Non-pigmented ciliary epithelial cell (primary cell): ENCODE measurements around the gene SCN1A.
"Not testable (repeated sequence)": the region's sequence is repeated elsewhere in the genome, so short reads cannot be mapped to it uniquely, and the experiment has no call there.

ENCODE experiments used
- DNase-seq: peaks from one replicate; pipeline ENCODE4 v3.0.0-alpha.2; 2010; ENCODE audit warnings: low read depth

SCN1A gene

GRCh38 chr2:166127217-166128155 lies at the start of gene SCN1A:
Gene SCN1A, minus strand, starts transcription at chr2:166128020. Its CDS starts 54,399 bp downstream, at chr2:166073621.
- no peak for DNase-seq

GRCh38 chr2:166173263-166173662 lies 45.4 kb upstream of the SCN1A start:
- DNase-seq, result no peak

GRCh38 chr2:166171216-166171615 lies 43.4 kb upstream of the SCN1A start:
- no peak for DNase-seq

GRCh38 chr2:166170356-166170755 lies 42.5 kb upstream of the SCN1A start:
- DNase-seq, result peak; percentile 54

- no peak for DNase-seq
Observed at GRCh38 chr2:166167449-166167848, 39.6 kb upstream of the SCN1A start.

- DNase-seq, result no peak
Observed at GRCh38 chr2:166163775-166164174, 36.0 kb upstream of the SCN1A start.

GRCh38 chr2:166158546-166158945 lies 30.7 kb upstream of the SCN1A start:
- no peak for DNase-seq

GRCh38 chr2:166157578-166157977 lies 29.8 kb upstream of the SCN1A start:
- no peak for DNase-seq

GRCh38 chr2:166156985-166157490 lies 29.2 kb upstream of the SCN1A start:
- no peak for DNase-seq

GRCh38 chr2:166155589-166155988 lies 27.8 kb upstream of the SCN1A start:
- DNase-seq, result no peak

- no peak for DNase-seq
Observed at GRCh38 chr2:166154685-166155338, 27.0 kb upstream of the SCN1A start.

GRCh38 chr2:166152064-166152463 lies 24.2 kb upstream of the SCN1A start:
- DNase-seq, result no peak

- DNase-seq, result no peak
Observed at GRCh38 chr2:166148500-166149400, 20.9 kb upstream of the SCN1A start.

GRCh38 chr2:166147883-166148282 lies 20.1 kb upstream of the SCN1A start:
- DNase-seq, result no peak

GRCh38 chr2:166144071-166144470 lies 16.3 kb upstream of the SCN1A start:
- DNase-seq, result no peak

- no peak for DNase-seq
Observed at GRCh38 chr2:166140932-166141331, 13.1 kb upstream of the SCN1A start.

- DNase-seq, result no peak
Observed at GRCh38 chr2:166140475-166140874, 12.7 kb upstream of the SCN1A start.

- DNase-seq, result not testable (repeated sequence)
Observed at GRCh38 chr2:166139479-166139878, 11.7 kb upstream of the SCN1A start.

- no peak for DNase-seq
Observed at GRCh38 chr2:166138667-166139066, 10.8 kb upstream of the SCN1A start.

- no peak for DNase-seq
Observed at GRCh38 chr2:166138144-166138543, 10.3 kb upstream of the SCN1A start.

- no peak for DNase-seq
Observed at GRCh38 chr2:166137331-166137730, 9.5 kb upstream of the SCN1A start.

GRCh38 chr2:166135849-166136258 lies 8.0 kb upstream of the SCN1A start:
- DNase-seq, result no peak
